A549 (cell line): ENCODE measurements around the gene S1PR2. TPM values are rescaled to one million over a fixed set of nuclear protein-coding genes. Genes with fewer than 3 reads are reported as not detected.

ENCODE experiments used
- ATAC-seq, 2 experiments: fragments of 200-7000 bp in 1 of 2; fragments of >200 bp in 1 of 2; cut with Nextera tagmentation in 1 of 2; cut with Tn5 transposase in 1 of 2; 3 replicates each; pipeline versions ENCODE4 v1.8.0 to v1.9.1; 2018 to 2020; ENCODE audit warnings: mild to moderate bottlenecking in 1 of 2, moderate library complexity in 1 of 2
- CTCF ChIA-PET: fragments of 300-600 bp; sonication (Branson Sonifier 250); formaldehyde crosslinking; extraction: SDS; loops from one replicate; lab custom pipeline; 2021; ENCODE audit warnings: antibody characterized with exemption, inconsistent platforms; lab: Yijun Ruan, JAX
- POLR2A ChIA-PET: fragments of 350-600 bp; formaldehyde crosslinking; extraction: SDS; loops from one replicate; lab custom pipeline; 2021; ENCODE audit warnings: antibody characterized with exemption, inconsistent platforms; lab: Yijun Ruan, JAX
- DNase-seq, 2 experiments: peaks; one replicate each; pipeline versions ENCODE4 v3.0.0 to v3.0.0-alpha.2; 2011 to 2016; ENCODE audit warnings: low read depth in 1 of 2, low spot score in 1 of 2
- FAIRE-seq: peaks from 2 replicates; lab custom pipeline; 2011; peaks lifted over from hg19 to GRCh38; lab: Jason Lieb, UNC
- H3K27ac ChIP-seq, 2 experiments: fragments of >200 bp; sonication (Bioruptor Twin); formaldehyde crosslinking; 3 replicates each; pipeline ENCODE4 v1.5.1; 2016 to 2017
- H3K4me1 ChIP-seq: fragments of >200 bp; sonication (Bioruptor Twin); formaldehyde crosslinking; 3 replicates; pipeline ENCODE4 v1.6.1; 2016
- H3K4me2 ChIP-seq: fragments of >200 bp; sonication (Bioruptor Twin); formaldehyde crosslinking; 3 replicates; pipeline ENCODE4 v1.6.1; 2016
- H3K4me3 ChIP-seq: fragments of >200 bp; sonication (Bioruptor Twin); formaldehyde crosslinking; 3 replicates; pipeline ENCODE4 v1.5.1; 2016
- H3K9me3 ChIP-seq: fragments of >200 bp; sonication (Bioruptor Twin); formaldehyde crosslinking; 3 replicates; pipeline ENCODE4 v1.6.1; 2016
- CBX2 ChIP-seq: fragments of 200-600 bp; sonication (generic); IDR thresholded peaks from 2 replicates; pipeline ENCODE4 v1.6.1; 2016; ENCODE audit warnings: low read depth, mild to moderate bottlenecking, borderline replicate concordance
- CEBPB ChIP-seq, 2 experiments: fragments of >200 bp in 1 of 2; sonication (Bioruptor Twin) in 1 of 2; formaldehyde crosslinking in 1 of 2; IDR thresholded peaks; 2 replicates each; pipeline ENCODE4 v1.6.1; 2012 to 2016
- E2F6 ChIP-seq: IDR thresholded peaks from 2 replicates; pipeline ENCODE4 v1.6.1; 2012; ENCODE audit warnings: low read depth, borderline replicate concordance
- EP300 ChIP-seq, 2 experiments: fragments of >200 bp; sonication (Bioruptor Twin); formaldehyde crosslinking; IDR thresholded peaks; 2 replicates in 1 of 2; 3 replicates in 1 of 2; pipeline ENCODE4 v1.6.1; 2016 to 2017
- GATA3 ChIP-seq: IDR thresholded peaks from 2 replicates; pipeline ENCODE4 v1.6.1; 2012; ENCODE audit warnings: borderline replicate concordance
- HDAC2 ChIP-seq: fragments of 200-600 bp; sonication (generic); IDR thresholded peaks from 2 replicates; pipeline ENCODE4 v1.6.1; 2016
- HEYL ChIP-seq: fragments of 250-450 bp; sonication (Bioruptor Pico); IDR thresholded peaks from 2 replicates; pipeline ENCODE4 v1.8.0; 2021; ENCODE audit warnings: mild to moderate bottlenecking, moderate library complexity
- HOXB13 ChIP-seq: fragments of 250-450 bp; sonication (Bioruptor Pico); IDR thresholded peaks from 2 replicates; pipeline ENCODE4 v1.5.0; 2020; ENCODE audit warnings: low read depth, mild to moderate bottlenecking, moderate library complexity
- JUN ChIP-seq, 2 experiments: fragments of >200 bp; sonication (Bioruptor Twin); formaldehyde crosslinking; IDR thresholded peaks; 2 replicates in 1 of 2; 3 replicates in 1 of 2; pipeline ENCODE4 v1.6.1; 2016 to 2017
- JUNB ChIP-seq: fragments of >200 bp; sonication (Bioruptor Twin); formaldehyde crosslinking; IDR thresholded peaks from 2 replicates; pipeline ENCODE4 v1.6.1; 2016
- KDM1A ChIP-seq: fragments of 200-600 bp; sonication (generic); IDR thresholded peaks from 2 replicates; pipeline ENCODE4 v1.6.1; 2016; ENCODE audit warnings: low read depth, mild to moderate bottlenecking
- MAZ ChIP-seq: fragments of 150-350 bp; IDR thresholded peaks from 2 replicates; pipeline ENCODE4 v1.6.1; 2014; ENCODE audit warnings: antibody characterized with exemption, low read depth, low read length, borderline replicate concordance
- NR3C1 ChIP-seq: fragments of >200 bp; sonication (Bioruptor Twin); formaldehyde crosslinking; IDR thresholded peaks from 3 replicates; pipeline ENCODE4 v1.6.1; 2017
- PBX3 ChIP-seq: IDR thresholded peaks from 2 replicates; pipeline ENCODE4 v1.6.1; 2012
- POLR2AphosphoS2 ChIP-seq: conservative IDR thresholded peaks from 2 replicates; pipeline ENCODE4 v1.6.1; 2012; ENCODE audit warnings: low read length, improper control_type of control experiment, inconsistent platforms
- RCOR1 ChIP-seq: fragments of 150-350 bp; IDR thresholded peaks from 2 replicates; pipeline ENCODE4 v1.6.1; 2014; ENCODE audit warnings: antibody characterized with exemption, low read length, low read depth
- REST ChIP-seq: fragments of 200-600 bp; sonication (generic); IDR thresholded peaks from 2 replicates; pipeline ENCODE4 v1.6.1; 2016; ENCODE audit warnings: antibody characterized with exemption, mild to moderate bottlenecking, moderate library complexity
- RNF2 ChIP-seq: fragments of 200-600 bp; sonication (generic); IDR thresholded peaks from 2 replicates; pipeline ENCODE4 v1.6.1; 2016; ENCODE audit warnings: low read depth, mild to moderate bottlenecking, antibody characterized with exemption, moderate library complexity, borderline replicate concordance
- USF2 ChIP-seq: fragments of 450-650 bp; IDR thresholded peaks from 2 replicates; pipeline ENCODE4 v1.6.1; 2014; ENCODE audit warnings: antibody characterized with exemption
- ZFP36 ChIP-seq: fragments of 450-650 bp; IDR thresholded peaks from 2 replicates; pipeline ENCODE4 v1.6.1; 2014; ENCODE audit warnings: borderline replicate concordance; ENCODE audit not compliant: partially characterized antibody
- ZNF302 ChIP-seq: fragments of 250-450 bp; sonication (Bioruptor Pico); IDR thresholded peaks from 2 replicates; pipeline ENCODE4 v1.9.0; 2021; ENCODE audit warnings: inconsistent platforms, mild to moderate bottlenecking, moderate library complexity
- WGBS: methylation state at CpG from one replicate; pipeline ENCODE4 v1.1.6; 2017; ENCODE audit errors: missing lambda C conversion rate; 5-methylcytosine and 5-hydroxymethylcytosine counted together
- polyA plus RNA-seq, 4 experiments: library from polyadenylated mRNA; depleted of rRNA in 3 of 4; stranded (reverse); fragments of >200 nt; fragmentation: RNase III in 1 of 4; extraction: RNeasy Plus Mini Kit Qiagen cat#74134 plus additional on column Dnase treatment in 1 of 4; gene quantifications; 2 replicates in 3 of 4; 3 replicates in 1 of 4; pipeline ENCODE4 v1.2.3, GENCODE V29; 2011 to 2017

The S1PR2 gene
- polyA plus RNA-seq, 2 of the 4 experiments (the other 2 are of a cell fraction), result 0.72 to 0.87 TPM

- WGBS, result 94% methylated on average over 6 of the region's 6 CpGs
- no peak for FAIRE-seq
- Histone ChIP-seq H3K4me1 (peaks cover 16% of the 10 kb centered on the region), H3K27ac (peak overlapping the region in 1 of 2 experiments; percentile 100; a peak in 1 of 6 replicates), H3K9me3 (no peaks in the 10 kb centered on the region), H3K4me3 (peak overlapping the region; percentile 84; the same call in 1 of the 3 replicates), H3K4me2 (peak overlapping the region; percentile 98)
- DNase-seq, result no peak
- ChIA-PET CTCF (no interaction called here), POLR2A (no interaction called here)
- no peak for ATAC-seq
- TF ChIP-seq NR3C1, result no peak
- no peak for TF ChIP-seq CBX2
- TF ChIP-seq GATA3, result no peak
- TF ChIP-seq JUN (IDR thresholded peaks at IDR 0.05), result no peak
- TF ChIP-seq ZNF302 (CRISPR knock-in tag), result no peak
- TF ChIP-seq MAZ, result no peak
- TF ChIP-seq ZFP36, result no peak
- no peak for TF ChIP-seq HOXB13 (CRISPR knock-in tag)
Measured at GRCh38 chr19:10192922-10193321, 38.2 kb downstream of the S1PR2 start.

GRCh38 chr19:10191347-10191746 lies 39.8 kb downstream of the S1PR2 start:
- POLR2A ChIA-PET, result no interaction called here

More at GRCh38 chr19:10191347-10191746, 39.8 kb downstream of the S1PR2 start:
- peaks cover 16% of the 10 kb centered on the region for H3K4me1 ChIP-seq
- H3K9me3 ChIP-seq, result no peaks in the 10 kb centered on the region
- H3K4me2 ChIP-seq, result no peak overlapping the region
- ATAC-seq, result no peak
- DNase-seq, result peak in 1 of 2 experiments; percentile 11
- H3K27ac ChIP-seq, result no peak overlapping the region
- FAIRE-seq, result no peak
- no peak overlapping the region for H3K4me3 ChIP-seq
- 86% methylated on average over 2 of the region's 2 CpGs for WGBS
- TF ChIP-seq USF2 (no peak), GATA3 (no peak), HEYL (no peak), POLR2AphosphoS2 (no peak), KDM1A (no peak), REST (no peak), HOXB13 (CRISPR knock-in tag) (no peak), EP300 (IDR thresholded peaks at IDR 0.05) (no peak), E2F6 (no peak), CEBPB (IDR thresholded peaks at IDR 0.05) (no peak), ZNF302 (CRISPR knock-in tag) (no peak), RCOR1 (no peak), RNF2 (no peak), HDAC2 (no peak), PBX3 (no peak), JUNB (no peak)
- TF ChIP-seq, all 56 proteins: peak for 0
- CTCF ChIA-PET, result interaction anchor here (1.1 kb wide), 1 partner anchor 59 kb away, joined by 5 read pairs; no protein-coding TSS in a partner anchor
